Activated CD8-positive, alpha-beta memory T cell treated with anti-CD3 and anti-CD28 coated beads for 36 hours (primary cell): ENCODE results near the gene GALNT9. TPM values are rescaled to one million over a fixed set of nuclear protein-coding genes. Genes with fewer than 3 reads are reported as not detected.
"Not testable (repeated sequence)": the region's sequence is repeated elsewhere in the genome, so short reads cannot be mapped to it uniquely, and the experiment has no call there.

Experiments used
- CTCF ChIA-PET: fragments of 350-600 bp; sonication (Branson Sonifier 250); formaldehyde crosslinking; loops from one replicate; lab custom pipeline; 2021; ENCODE audit warnings: antibody characterized with exemption; lab: Charles Lee
- POLR2A ChIA-PET: fragments of 350-600 bp; sonication (Branson Sonifier 250); formaldehyde crosslinking; loops from one replicate; lab custom pipeline; 2021; ENCODE audit warnings: antibody characterized with exemption; lab: Charles Lee
- total RNA-seq, 2 experiments: library from RNA; stranded (reverse); gene quantifications; one replicate each; pipeline ENCODE4 v1.2.3, GENCODE V29; 2021

The GALNT9 gene
- total RNA-seq, 2 experiments from 2014 or later = not detected

DNA sequence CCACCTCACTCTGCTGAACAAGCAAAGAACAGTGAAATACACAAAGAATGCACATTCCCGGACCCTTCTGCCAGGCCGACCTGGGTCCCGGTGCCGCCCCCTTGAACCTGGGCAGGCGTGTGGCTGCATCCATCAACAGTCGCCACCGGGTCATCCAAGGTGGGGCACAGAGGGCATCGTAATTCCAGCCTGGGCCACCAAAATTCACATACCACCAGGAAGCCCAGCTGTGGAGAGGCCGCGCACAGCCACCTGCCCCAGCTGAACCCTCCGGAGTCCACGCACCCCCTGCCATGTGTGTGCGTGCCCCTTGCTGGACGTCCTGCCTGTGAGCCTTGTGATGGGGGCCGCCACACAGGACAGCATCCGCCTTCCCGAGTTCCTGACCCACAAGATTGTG lies 99.5 kb downstream of the GALNT9 start:
- ChIA-PET POLR2A (no interaction called here), CTCF (interaction anchor here (1.2 kb wide), 1 partner anchor 184 kb away, joined by 3 read pairs; no protein-coding TSS in a partner anchor)

DNA sequence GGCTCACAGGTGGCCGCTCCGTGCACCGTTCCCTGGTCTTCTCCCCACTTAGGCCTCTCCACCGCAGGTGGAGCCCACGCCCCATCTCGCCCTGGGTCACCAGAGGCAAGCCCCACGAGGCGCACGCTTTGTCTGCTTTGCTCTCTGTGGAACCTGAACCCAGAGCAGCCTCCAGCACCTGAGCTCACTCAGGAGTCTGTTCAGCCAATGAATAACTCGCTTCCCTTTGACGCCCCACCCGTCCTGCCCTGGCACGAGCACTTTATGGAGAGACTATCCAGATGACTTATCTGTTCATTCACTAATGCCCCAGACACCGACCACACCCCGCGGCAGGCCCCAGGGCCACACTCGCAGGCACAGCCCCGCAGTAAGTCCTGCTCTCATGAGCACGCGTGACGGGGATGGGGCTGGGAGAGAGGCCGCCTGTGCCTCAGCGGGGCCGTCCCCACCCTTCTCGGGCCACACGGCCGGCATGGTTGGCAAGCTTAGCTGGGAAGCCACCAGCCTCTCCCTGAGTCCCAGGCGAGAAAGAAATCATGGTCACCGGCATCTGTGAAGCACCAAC lies 100.1 kb downstream of the GALNT9 start:
- ChIA-PET CTCF (no interaction called here), POLR2A (no interaction called here)

DNA sequence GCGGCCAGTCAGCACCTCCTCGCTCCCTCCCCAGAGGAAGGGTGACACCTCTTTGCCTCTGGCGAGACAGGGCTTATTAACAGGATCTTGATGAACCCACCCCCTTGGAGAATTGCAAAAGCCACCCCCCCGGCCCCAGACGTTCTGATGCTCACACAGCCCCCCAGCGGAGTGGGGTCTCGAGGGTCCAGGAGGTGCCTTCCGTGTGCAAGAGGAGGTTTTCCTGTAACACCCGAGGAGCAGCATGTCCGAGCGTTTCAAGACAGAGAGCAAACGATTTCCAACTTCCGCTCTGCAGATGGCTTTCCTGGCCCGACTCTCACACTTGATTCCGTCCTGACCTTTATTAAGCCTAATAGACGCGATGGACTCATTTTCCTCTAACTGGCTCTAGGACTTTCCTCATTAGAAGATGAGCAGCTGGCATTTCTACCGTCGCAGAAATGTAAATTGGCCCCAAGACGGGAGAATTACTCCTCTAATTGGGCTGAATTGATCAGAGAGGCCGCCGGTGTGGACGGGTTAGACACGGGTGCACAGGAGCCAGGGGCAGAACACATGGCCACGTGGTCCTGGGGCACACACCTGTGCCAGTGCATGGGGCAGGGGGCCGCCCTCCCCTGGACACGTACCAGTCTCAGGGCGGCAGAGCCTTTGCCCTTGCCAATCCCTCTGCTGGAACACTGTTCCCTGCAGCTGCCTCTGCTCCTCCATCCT lies 100.8 kb downstream of the GALNT9 start:
- CTCF ChIA-PET = no interaction called here

DNA sequence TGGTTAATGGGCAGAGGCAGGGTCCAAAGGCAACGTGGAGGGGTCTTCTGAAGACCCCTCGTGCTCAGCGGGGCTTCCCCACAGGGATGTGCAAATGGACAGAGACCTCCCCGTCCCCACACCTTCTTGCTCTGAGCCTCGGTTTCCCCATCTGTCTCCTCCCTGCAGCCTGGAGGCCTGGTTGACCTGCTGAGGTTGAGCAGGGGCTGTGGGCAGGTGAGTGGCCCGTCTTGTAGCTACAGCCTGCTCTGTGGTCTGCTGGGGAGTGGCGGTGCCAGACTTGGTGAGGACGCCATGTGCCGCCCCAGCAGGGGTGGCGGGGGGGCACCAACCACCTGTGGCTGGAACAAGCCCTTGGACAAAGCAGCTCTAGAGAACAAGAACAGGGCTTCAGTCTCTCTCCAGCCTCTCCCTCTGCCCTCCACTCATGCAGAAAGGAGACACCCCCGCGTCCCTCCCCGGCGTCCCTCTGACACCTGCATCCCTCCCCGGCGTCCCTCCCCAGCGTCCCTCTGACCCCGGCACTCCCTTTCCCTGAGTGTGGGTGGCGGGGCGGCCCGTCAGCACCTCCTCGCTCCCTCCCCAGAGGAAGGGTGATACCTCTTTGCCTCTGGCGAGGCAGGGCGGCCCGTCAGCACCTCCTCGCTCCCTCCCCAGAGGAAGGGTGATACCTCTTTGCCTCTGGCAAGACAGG lies 101.5 kb downstream of the GALNT9 start:
- ChIA-PET POLR2A (no interaction called here), CTCF (no interaction called here)

More for the DNA sequence above, 100.8 kb downstream of the GALNT9 start:
- POLR2A ChIA-PET = no interaction called here

DNA sequence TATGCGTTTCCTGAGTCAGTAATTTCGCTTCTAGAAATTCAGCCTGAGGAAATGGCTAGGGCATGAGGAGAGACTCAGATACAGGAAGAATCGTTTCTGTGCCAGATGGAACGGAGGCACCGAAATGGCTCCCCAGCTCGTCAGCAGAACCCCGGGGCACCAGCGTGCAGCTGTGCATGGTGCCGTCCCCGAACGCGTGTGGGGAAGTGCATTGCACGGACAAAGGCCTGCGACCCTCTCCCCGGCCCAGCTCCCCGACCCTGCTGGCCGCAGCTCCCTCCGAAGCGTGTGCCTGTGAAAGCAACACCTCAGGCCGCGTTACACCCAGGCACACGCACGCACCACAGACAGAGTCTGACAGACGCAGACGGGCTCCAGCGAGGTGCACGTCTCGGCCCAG lies 102.3 kb downstream of the GALNT9 start:
- POLR2A ChIA-PET = no interaction called here

DNA sequence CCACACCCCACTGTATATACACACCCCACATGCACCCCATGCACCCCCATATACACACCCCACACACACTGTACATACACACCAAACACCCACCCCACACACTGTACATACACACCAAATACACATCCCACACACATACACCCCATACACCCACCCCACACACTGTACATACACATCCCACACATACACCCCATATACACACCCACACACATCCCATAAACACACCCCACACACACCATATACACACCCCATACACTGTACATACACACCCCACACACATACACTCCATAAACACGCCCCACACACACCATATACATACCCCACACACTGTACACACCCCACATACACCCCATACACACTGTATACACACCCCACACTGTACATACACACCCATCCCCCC lies 102.8 kb downstream of the GALNT9 start:
- ChIA-PET CTCF (no interaction called here), POLR2A (no interaction called here)

More for the DNA sequence above, 102.3 kb downstream of the GALNT9 start:
- CTCF ChIA-PET = no interaction called here

DNA sequence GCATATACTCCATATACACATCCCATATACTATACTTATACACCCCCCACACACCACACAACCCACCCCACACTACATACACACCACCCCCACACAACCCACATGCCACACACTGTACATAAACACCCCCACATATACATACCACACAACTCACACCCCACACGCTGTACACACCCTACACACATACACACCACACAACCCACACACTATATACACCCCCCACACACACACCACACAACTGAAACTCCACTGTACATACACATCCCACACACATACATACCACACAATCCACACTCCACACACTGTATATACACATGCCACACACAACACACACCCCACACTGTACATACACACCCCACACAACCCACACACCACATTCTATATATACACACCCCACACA lies 104.2 kb downstream of the GALNT9 start:
- ChIA-PET CTCF (no interaction called here), POLR2A (no interaction called here)

DNA sequence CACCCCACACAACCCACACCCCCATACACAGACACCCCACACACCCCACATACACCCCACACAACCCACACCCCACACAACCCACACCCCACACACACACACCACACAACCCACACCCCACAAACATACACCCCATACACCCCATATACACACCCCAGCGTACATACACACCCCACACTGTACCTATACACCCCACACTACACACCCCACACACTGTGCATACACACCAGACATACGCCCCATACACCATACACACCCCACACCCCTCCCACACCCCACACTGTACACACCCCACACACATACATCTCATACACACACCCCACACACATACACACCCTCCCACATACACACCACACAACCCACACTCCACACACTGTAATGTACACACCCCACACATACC lies 104.9 kb downstream of the GALNT9 start:
- ChIA-PET CTCF (no interaction called here), POLR2A (no interaction called here)

DNA sequence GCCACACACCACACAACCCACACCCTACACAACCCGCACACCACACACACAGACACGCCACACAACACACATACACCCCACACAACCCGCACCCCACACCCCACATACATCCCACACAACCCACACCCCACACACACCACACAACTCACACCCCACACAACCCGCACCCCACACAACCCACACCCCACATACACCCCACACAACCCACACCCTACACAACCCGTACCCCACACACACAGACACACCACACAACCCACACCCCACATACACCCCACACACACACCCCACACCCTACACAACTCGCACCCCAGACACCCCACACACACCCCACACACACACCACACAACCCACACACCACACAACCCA lies 106.6 kb downstream of the GALNT9 start:
- ChIA-PET POLR2A (no interaction called here), CTCF (no interaction called here)

DNA sequence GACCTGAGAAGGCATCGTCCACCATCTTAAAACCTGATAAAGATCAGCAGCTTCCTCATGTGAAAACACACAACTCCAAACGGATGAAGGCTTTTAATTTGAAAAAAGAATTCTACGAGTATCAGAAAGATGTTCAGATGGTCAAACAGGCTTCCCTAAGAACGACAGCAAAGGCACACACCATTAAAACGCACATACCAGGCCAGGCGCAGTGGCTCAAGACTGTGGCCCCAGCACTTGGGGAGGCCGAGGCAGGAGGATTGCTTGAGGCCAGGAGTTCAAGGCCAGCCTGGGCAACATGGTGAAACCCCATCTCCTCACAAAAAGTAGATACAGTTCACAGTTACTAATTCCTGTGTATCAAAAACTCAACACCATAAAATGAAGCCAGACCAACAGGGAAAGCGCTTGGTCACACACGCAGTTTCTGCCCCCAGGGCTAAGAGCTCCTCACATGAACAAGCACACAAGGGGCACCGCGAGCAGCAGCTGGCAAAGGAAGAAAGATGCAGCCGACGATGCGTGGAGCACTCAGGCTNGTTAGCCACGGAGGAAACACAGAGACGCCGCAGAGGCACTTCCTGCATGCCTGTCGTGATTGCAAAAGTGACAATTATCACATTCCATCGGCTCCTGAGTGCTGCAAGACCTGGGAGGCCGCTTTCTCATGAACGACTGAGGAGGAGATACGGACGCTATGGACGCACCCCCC lies 107.1 kb downstream of the GALNT9 start:
- POLR2A ChIA-PET = no interaction called here
- CTCF ChIA-PET = interaction anchor here (0.5 to 2.1 kb wide), 2 partner anchors 68 to 472 kb away, joined by 3 to 8 read pairs; no protein-coding TSS in a partner anchor

DNA sequence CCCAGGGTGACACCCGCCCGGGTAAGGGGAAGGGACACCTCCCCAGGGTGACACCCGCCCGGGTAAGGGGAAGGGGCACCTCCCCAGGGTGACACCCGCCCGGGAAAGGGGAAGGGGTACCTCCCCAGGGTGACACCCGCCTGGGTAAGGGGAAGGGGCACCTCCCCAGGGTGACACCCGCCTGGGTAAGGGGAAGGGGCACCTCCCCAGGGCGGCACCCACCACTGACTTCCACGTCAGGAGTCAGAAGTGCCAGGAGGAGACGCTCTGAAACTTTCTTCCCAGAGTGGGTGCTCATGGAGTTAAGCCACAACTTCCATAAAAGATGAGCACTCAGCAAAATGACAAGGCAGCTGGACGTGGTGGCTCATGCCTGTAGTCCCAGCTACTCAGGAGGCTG lies 109.6 kb downstream of the GALNT9 start:
- CTCF ChIA-PET = interaction anchor here (1.0 kb wide), 1 partner anchor 66 kb away, joined by 7 read pairs; no protein-coding TSS in a partner anchor
- POLR2A ChIA-PET = not testable (repeated sequence)

DNA sequence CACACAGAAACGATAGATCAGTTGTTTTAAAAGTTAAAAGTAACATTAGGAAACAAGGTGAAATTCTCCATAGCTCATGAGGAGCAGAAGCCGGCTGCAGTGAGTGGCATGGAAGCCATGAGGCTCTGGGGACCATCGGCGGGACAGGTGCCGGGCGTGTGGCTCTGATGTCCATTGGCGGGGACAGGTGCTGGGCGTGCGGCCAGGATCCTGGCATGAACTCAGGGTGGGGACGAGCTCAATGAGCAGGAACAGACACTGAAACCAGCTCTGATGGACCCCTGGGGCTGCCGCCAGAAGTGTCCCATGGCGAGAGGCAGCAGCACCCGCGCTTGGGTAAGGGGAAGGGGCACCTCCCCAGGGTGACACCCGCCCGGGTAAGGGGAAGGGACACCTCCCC lies 110.1 kb downstream of the GALNT9 start:
- CTCF ChIA-PET = interaction anchor here (1.0 kb wide), 1 partner anchor 66 kb away, joined by 7 read pairs; no protein-coding TSS in a partner anchor
- POLR2A ChIA-PET = no interaction called here

DNA sequence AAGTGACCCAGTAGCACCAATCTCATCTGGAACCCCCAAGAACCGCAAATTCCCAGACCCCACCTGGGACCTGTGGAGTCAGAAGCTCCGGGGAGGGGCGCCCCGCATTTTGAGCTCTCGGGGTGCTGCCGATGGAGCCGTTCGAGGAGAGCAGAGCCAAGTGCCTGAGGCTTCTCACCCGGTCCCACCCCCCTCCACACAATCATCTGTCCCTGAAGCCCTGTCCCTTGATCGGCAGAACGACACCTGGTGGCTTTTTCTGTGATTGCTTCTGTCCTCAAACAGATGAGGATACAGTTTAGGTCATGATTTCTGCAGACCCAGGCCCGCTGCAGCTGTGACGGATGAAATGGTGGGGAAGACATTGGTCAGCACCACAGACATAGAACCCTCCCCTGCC lies 110.5 kb downstream of the GALNT9 start:
- CTCF ChIA-PET = interaction anchor here (1.0 kb wide), 1 partner anchor 65 kb away, joined by 7 read pairs; no protein-coding TSS in a partner anchor
- POLR2A ChIA-PET = no interaction called here

DNA sequence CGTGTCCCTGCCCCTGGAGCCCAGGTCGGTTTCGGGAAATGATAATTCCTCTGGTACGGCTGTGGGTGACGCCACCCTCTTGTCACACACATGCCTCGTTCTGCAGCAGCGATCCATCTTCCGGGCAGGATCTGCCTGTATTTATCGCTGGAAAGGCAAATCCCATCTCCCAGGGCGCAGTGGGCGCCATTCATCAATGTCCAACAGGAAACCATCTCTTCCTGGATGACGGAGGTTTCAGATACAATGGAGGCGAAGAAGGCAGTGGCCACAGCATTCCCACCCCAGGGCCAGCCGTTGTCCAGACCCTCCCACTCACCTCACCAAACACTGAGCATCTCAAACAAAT lies 110.9 kb downstream of the GALNT9 start:
- POLR2A ChIA-PET = no interaction called here

DNA sequence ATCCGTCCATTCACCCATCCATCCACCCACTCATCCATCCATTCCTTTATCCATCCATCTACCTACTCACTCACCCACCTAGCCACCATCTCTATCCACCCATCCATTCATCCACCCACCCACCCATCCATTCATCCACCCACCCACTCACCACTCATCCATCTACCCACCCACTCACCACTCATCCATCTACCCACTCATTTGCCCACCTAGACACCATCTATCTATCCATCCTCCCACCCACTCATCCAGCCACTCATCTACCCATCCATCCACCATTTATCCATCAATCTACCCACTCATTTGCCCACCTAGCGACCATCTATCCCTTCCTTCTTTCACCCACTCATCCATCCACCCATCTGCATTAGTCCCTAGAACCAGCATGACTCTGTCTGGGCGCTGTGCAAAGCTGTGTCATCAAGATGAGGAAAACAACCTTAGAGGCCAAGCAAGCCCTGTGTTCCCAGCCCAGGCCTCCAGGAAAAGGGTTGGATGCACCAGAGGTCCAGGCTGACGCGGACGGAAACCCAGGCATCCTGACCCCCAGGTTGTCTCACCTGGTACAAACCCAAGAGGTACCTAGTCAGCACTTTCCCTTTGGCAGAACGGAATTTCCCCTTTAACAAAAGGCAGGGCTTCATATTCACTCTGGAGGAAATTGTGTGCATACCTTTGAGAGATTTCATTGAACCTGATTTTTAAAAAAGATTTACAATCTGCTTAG lies 111.4 kb downstream of the GALNT9 start:
- ChIA-PET POLR2A (no interaction called here), CTCF (no interaction called here)

More for the DNA sequence above, 110.9 kb downstream of the GALNT9 start:
- CTCF ChIA-PET = no interaction called here

DNA sequence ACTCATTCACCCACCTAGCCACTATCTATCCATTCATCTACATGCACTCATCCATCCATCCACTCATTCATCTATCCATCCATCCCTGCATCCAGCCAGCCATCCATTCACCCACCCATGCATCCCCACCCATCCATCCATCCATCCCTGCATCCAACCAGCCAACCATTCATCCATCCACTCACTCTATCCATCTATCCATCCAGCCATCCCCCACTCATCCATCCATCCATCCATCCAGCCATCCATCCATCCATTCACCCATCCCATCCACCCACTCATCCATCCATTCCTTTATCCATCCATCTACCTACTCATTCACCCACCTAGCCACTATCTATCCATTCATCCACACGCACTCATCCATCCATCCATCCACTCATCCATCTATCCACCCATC lies 112.0 kb downstream of the GALNT9 start:
- CTCF ChIA-PET = no interaction called here
- POLR2A ChIA-PET = no interaction called here

DNA sequence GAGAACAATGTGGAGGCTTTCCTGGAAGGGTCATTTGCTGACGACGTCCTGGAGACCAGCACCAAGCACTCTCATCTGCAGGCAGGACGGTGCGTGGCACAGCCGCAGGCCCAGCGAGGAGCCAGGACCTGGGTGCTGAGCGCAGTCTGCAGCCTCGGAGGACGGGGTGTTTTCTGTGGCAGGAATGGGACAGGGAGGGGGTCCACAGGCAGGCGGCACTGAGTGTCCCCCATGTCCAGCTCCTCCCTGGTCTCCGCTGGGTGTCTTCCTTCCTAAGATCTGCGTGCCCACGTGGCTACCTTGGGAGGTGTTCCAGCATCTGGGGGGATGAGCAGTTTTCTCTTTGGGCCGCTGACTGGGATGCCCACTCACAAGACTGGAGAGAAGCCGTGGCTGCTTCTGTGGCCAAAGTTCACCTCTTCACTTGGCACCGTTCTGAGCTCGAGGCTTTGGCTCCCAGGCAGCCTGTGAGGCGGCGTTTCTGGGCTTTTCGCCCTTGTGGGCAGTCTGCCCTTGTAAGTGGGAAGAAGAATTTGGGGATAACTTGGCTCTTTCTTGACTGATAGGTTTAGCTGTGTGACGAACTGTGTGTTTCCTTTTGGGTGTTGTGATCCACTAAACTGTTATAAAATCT lies 112.9 kb downstream of the GALNT9 start:
- POLR2A ChIA-PET = no interaction called here
- CTCF ChIA-PET = no interaction called here

DNA sequence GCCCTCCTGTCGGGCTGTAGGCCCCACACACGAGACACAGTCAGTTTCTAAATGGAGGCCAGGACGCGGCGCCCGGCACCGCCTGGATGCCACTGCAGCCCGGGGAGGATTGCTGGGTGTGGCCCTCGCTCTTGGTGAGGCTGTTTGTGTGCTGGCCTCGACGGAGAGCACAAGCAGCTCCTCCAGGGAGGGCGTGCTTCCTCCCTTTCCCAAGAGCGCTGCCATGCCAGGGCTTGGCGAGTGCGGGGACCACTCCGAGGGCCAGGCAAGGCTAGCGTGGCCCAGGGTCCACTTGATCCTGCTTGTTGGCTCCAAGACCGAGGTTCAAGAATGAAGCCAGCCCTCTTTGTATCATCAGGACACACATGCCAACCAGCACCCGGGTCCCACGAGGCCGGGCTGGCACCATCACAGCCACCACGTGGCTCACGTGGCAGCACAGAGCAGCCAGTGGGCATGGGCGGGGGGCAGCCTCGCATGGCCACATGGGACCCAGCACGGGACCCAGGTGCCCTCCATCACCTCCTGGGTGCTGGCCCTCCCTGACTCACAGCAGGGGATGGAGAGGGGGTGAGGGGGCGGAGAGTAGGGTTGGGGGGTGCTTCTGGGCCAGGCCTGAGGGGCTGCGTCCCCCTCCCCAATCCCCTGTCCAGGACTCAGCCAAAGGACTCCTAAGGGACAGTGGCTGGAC lies 113.9 kb downstream of the GALNT9 start:
- POLR2A ChIA-PET = no interaction called here

More for the DNA sequence above, 113.9 kb downstream of the GALNT9 start:
- CTCF ChIA-PET = interaction anchor here (1.2 kb wide), 1 partner anchor 308 kb away, joined by 3 read pairs; no protein-coding TSS in a partner anchor
